SK-N-MC (cell line): ENCODE results near the gene IFI35.

Experiments
- EZH2 ChIP-seq: fragments of 200-600 bp; sonication (generic); IDR thresholded peaks from one replicate; pipeline ENCODE4 v1.6.1; 2017; ENCODE audit warnings: antibody characterized with exemption
- FOXP2 ChIP-seq: optimal IDR thresholded peaks from 2 replicates; pipeline ENCODE3; 2011; ENCODE audit warnings: mild to moderate bottlenecking, moderate library complexity; ENCODE audit not compliant: insufficient read depth; ENCODE audit errors: extremely low read length, control extremely low read depth
- POLR2AphosphoS5 ChIP-seq: IDR thresholded peaks from 2 replicates; pipeline ENCODE4 v1.6.1; 2012; ENCODE audit warnings: mild to moderate bottlenecking, low read depth, low read length, borderline replicate concordance

GRCh38 chr17:43020030-43020621 lies 13.5 kb downstream of the IFI35 start:
- TF ChIP-seq POLR2AphosphoS5, result no peak
- TF ChIP-seq EZH2, result no peak
- TF ChIP-seq FOXP2, result no peak
